ENCODE measurements around the gene ZNRF1.

DNA sequence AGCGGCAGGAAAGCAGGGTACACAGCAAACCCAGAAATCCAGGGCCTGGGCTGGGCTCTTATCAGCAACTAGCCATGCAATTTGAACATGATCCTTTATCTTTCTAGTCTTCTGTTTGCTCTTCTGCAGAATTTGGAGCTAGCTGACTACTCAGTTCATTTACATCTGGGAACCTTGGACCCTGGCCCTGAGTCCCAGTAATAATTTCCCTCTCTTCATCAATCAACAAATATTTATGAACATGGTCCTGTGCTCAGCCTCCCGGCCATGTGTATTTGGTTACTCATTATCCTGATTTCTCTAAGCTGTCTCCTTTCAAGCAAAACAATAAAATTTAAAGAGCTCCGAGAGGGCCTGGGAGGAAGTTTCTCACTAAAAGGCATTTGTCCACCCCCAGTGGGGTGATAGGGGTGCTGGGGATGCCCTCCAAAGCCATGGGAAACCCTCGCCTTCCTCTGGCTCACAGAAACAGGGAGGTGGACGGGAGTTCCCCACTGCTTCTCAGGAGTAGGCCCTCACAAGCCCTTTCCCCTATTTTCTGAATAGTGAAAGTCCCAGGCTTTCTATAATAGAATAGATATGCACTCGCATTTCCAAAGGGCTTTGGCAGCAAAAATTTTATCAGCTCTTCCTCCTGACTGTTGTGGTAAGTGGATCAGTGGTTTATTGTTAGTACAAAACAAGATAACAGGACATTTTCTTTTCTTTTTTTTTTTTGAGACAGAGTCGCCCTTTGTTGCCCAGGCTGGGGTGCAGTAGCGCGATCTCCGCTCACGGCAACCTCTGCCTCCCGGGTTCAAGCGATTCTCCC, 7.0 kb upstream of the ZNRF1 start:
- TF ChIP-seq POLR2A (IDR thresholded peaks at IDR 0.05) (no peak), POLR2AphosphoS5 (IDR thresholded peaks at IDR 0.05) (no peak)
- TF ChIP-seq, protein P1, sequence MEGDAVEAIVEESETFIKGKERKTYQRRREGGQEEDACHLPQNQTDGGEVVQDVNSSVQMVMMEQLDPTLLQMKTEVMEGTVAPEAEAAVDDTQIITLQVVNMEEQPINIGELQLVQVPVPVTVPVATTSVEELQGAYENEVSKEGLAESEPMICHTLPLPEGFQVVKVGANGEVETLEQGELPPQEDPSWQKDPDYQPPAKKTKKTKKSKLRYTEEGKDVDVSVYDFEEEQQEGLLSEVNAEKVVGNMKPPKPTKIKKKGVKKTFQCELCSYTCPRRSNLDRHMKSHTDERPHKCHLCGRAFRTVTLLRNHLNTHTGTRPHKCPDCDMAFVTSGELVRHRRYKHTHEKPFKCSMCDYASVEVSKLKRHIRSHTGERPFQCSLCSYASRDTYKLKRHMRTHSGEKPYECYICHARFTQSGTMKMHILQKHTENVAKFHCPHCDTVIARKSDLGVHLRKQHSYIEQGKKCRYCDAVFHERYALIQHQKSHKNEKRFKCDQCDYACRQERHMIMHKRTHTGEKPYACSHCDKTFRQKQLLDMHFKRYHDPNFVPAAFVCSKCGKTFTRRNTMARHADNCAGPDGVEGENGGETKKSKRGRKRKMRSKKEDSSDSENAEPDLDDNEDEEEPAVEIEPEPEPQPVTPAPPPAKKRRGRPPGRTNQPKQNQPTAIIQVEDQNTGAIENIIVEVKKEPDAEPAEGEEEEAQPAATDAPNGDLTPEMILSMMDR (IDR thresholded peaks at IDR 0.05) = no peak
